Liver (tissue), 9 donors: ENCODE measurements around the gene ARHGAP4. TPM values are rescaled to one million over a fixed set of nuclear protein-coding genes. Genes with fewer than 3 reads are reported as not detected.

Experiments used
- DNase-seq: peaks from one replicate; pipeline ENCODE4 v3.0.0-alpha.2; 2017; ENCODE audit warnings: low spot score
- H3K27ac ChIP-seq, 2 donors: one replicate each; pipeline ENCODE4 v1.7.0; 2013; ENCODE audit warnings: inconsistent platforms in 2 of 2, low read length in 2 of 2, control low read depth in 1 of 2, low read depth in 1 of 2, mild to moderate bottlenecking in 1 of 2
- H3K27me3 ChIP-seq, 4 donors: one replicate each; pipeline versions ENCODE4 v1.6.1 to v1.7.0; 2013; ENCODE audit warnings: low read length in 3 of 4, inconsistent platforms in 1 of 4, mild to moderate bottlenecking in 1 of 4, moderate library complexity in 1 of 4; ENCODE audit not compliant: control insufficient read depth in 4 of 4, insufficient read depth in 4 of 4
- H3K36me3 ChIP-seq, 4 donors: one replicate each; pipeline versions ENCODE4 v1.6.1 to v1.7.0; 2013; ENCODE audit warnings: low read length in 3 of 4, mild to moderate bottlenecking in 3 of 4, low read depth in 1 of 4, moderate library complexity in 1 of 4; ENCODE audit not compliant: control insufficient read depth in 4 of 4, insufficient read depth in 3 of 4
- H3K4me1 ChIP-seq, 4 donors: one replicate each; pipeline versions ENCODE4 v1.6.1 to v1.7.0; 2013; ENCODE audit warnings: low read length in 3 of 4, mild to moderate bottlenecking in 3 of 4, moderate library complexity in 1 of 4; ENCODE audit not compliant: control insufficient read depth in 4 of 4, insufficient read depth in 4 of 4
- H3K4me3 ChIP-seq, 3 donors: one replicate each; pipeline versions ENCODE4 v1.6.1 to v1.7.0; 2013; ENCODE audit warnings: low read length in 3 of 3, control low read depth in 1 of 3, low read depth in 1 of 3, mild to moderate bottlenecking in 1 of 3
- H3K9ac ChIP-seq, 2 donors: one replicate each; pipeline ENCODE4 v1.7.0; 2013; ENCODE audit warnings: low read length in 2 of 2, mild to moderate bottlenecking in 2 of 2, moderate library complexity in 2 of 2, control low read depth in 1 of 2, low read depth in 1 of 2
- H3K9me3 ChIP-seq, 4 donors: one replicate each; pipeline versions ENCODE4 v1.6.1 to v1.7.0; 2013; ENCODE audit warnings: low read length in 3 of 4; ENCODE audit not compliant: control insufficient read depth in 4 of 4
- EGR1 ChIP-seq, 2 donors: IDR thresholded peaks; 2 replicates each; pipeline ENCODE4 v1.6.1; 2016 to 2018; ENCODE audit warnings: antibody characterized with exemption in 2 of 2, low read depth in 2 of 2
- FOXA2 ChIP-seq: IDR thresholded peaks from 2 replicates; pipeline ENCODE4 v1.6.1; 2016; ENCODE audit warnings: antibody characterized with exemption
- GABPA ChIP-seq, 2 donors: IDR thresholded peaks in 1 of 2; conservative IDR thresholded peaks in 1 of 2; 2 replicates each; pipeline ENCODE4 v1.6.1; 2016; ENCODE audit warnings: antibody characterized with exemption in 2 of 2, mild to moderate bottlenecking in 1 of 2, moderate library complexity in 1 of 2
- HNF4A ChIP-seq, 2 donors: conservative IDR thresholded peaks; 2 replicates each; pipeline ENCODE4 v1.6.1; 2016; ENCODE audit warnings: antibody characterized with exemption in 2 of 2, mild to moderate bottlenecking in 2 of 2
- HNF4G ChIP-seq: IDR thresholded peaks from 2 replicates; pipeline ENCODE4 v1.6.1; 2016; ENCODE audit warnings: antibody characterized with exemption
- JUND ChIP-seq, 2 donors: IDR thresholded peaks; 2 replicates each; pipeline ENCODE4 v1.6.1; 2016; ENCODE audit warnings: antibody characterized with exemption in 2 of 2
- NR2F2 ChIP-seq: IDR thresholded peaks from 2 replicates; pipeline ENCODE4 v1.6.1; 2016; ENCODE audit warnings: antibody characterized with exemption
- RXRA ChIP-seq, 2 donors: IDR thresholded peaks; 2 replicates each; pipeline ENCODE4 v1.6.1; 2017 to 2018; ENCODE audit warnings: antibody characterized with exemption in 2 of 2, mild to moderate bottlenecking in 1 of 2
- SP1 ChIP-seq: IDR thresholded peaks from 2 replicates; pipeline ENCODE4 v1.6.1; 2018; ENCODE audit warnings: antibody characterized with exemption, mild to moderate bottlenecking
- TAF1 ChIP-seq: conservative IDR thresholded peaks from 2 replicates; pipeline ENCODE4 v1.6.1; 2016; ENCODE audit warnings: antibody characterized with exemption, mild to moderate bottlenecking
- ZBTB33 ChIP-seq: IDR thresholded peaks from 2 replicates; pipeline ENCODE4 v1.6.1; 2016; ENCODE audit warnings: antibody characterized with exemption
- WGBS: extraction: QIAGEN DNeasy Blood & Tissue Kit; methylation state at CpG from one replicate; pipeline ENCODE4 v1.1.7; 2013; 5-methylcytosine and 5-hydroxymethylcytosine counted together
- polyA plus RNA-seq, 2 donors: library from polyadenylated mRNA; stranded (reverse) in 1 of 2; unstranded in 1 of 2; fragments of 200-250 nt in 1 of 2; fragments of >200 nt in 1 of 2; fragmentation: Nextera tagmentation in 1 of 2; extraction: Ambion mirVana in 1 of 2; gene quantifications; one replicate each; pipeline versions ENCODE4 v1.2.1 to v1.2.3, GENCODE V29; 2013 to 2015
- total RNA-seq, 2 donors: library from RNA; depleted of rRNA; stranded (reverse); fragments of >200 nt; gene quantifications; one replicate each; pipeline ENCODE4 v1.2.3, GENCODE V29; 2014
- TF ChIP-seq, protein P1 (sequence below): IDR thresholded peaks from 2 replicates; pipeline ENCODE4 v1.6.1; 2016; ENCODE audit warnings: antibody characterized with exemption
- TF ChIP-seq, protein P2 (sequence below): IDR thresholded peaks from 2 replicates; pipeline ENCODE4 v1.6.1; 2016; ENCODE audit warnings: antibody characterized with exemption, mild to moderate bottlenecking
- TF ChIP-seq, protein P3 (sequence below): IDR thresholded peaks from 2 replicates; pipeline ENCODE4 v1.6.1; 2016; ENCODE audit warnings: antibody characterized with exemption
- donor health status: healthy.
- donor health status: healthy.
- donor health status: healthy.
- donor health status: healthy.
- donor health status: healthy.

ARHGAP4 gene
- total and polyA plus RNA-seq, 4 donors: 3.3 to 28.1 (median 10.2) TPM

DNA sequence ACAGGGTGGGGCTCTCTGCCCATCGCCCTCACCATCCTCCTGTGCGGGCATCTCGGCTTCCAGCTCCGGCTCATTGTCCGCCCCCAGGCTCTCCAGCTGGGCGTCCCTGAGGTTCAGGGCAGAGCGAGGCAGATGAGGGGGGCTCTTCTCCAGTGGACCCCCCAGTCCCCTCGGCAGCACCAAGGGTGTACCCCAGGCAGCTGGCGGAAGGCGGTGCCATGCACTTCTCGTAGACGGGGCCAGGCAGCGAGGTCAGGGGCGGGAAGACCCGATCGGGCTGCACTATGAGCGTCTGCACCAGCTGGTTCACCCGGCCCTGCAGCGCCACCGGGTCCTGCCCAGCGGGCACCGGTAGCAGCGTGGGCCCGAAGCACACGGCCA is 16.1 kb downstream of the ARHGAP4 start:
- no peaks in the 10 kb centered on the region for H3K9me3 ChIP-seq
- no peaks in the 10 kb centered on the region for H3K4me1 ChIP-seq
- TF ChIP-seq HNF4A (conservative IDR thresholded peaks at IDR 0.05): no peak
- TF ChIP-seq EGR1 (IDR thresholded peaks at IDR 0.05; ENCODE audit: low read depth in 2 of 2): no peak
- TF ChIP-seq HNF4G: no peak
- no peak for TF ChIP-seq FOXA2
- no peak for TF ChIP-seq RXRA (IDR thresholded peaks at IDR 0.05)
- TF ChIP-seq GABPA (IDR thresholded peaks at IDR 0.05 in 1 of 2, conservative IDR thresholded peaks at IDR 0.05 in 1 of 2): no peak
- TF ChIP-seq SP1: no peak
- H3K9ac ChIP-seq: no peak overlapping the region
- no peak overlapping the region for H3K4me3 ChIP-seq
- H3K36me3 ChIP-seq: no peaks in the 10 kb centered on the region
- 96% methylated on average over 25 of the region's 25 CpGs for WGBS
- no peak overlapping the region for H3K27ac ChIP-seq
- DNase-seq: no peak
- H3K27me3 ChIP-seq: no peaks in the 10 kb centered on the region

- no peak overlapping the region for H3K4me3 ChIP-seq
- H3K36me3 ChIP-seq: no peaks in the 10 kb centered on the region
- no peak overlapping the region for H3K9ac ChIP-seq
- 87% methylated on average over 37 of the region's 37 CpGs for WGBS
- H3K4me1 ChIP-seq: peaks cover 0 to 2% (median under 1%) of the 10 kb centered on the region in 4 donors
- TF ChIP-seq GABPA (IDR thresholded peaks at IDR 0.05 in 1 of 2, conservative IDR thresholded peaks at IDR 0.05 in 1 of 2): no peak
- TF ChIP-seq NR2F2: no peak
- TF ChIP-seq, protein P1, sequence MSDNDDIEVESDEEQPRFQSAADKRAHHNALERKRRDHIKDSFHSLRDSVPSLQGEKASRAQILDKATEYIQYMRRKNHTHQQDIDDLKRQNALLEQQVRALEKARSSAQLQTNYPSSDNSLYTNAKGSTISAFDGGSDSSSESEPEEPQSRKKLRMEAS: no peak
- TF ChIP-seq ZBTB33: no peak
- TF ChIP-seq, protein P2, sequence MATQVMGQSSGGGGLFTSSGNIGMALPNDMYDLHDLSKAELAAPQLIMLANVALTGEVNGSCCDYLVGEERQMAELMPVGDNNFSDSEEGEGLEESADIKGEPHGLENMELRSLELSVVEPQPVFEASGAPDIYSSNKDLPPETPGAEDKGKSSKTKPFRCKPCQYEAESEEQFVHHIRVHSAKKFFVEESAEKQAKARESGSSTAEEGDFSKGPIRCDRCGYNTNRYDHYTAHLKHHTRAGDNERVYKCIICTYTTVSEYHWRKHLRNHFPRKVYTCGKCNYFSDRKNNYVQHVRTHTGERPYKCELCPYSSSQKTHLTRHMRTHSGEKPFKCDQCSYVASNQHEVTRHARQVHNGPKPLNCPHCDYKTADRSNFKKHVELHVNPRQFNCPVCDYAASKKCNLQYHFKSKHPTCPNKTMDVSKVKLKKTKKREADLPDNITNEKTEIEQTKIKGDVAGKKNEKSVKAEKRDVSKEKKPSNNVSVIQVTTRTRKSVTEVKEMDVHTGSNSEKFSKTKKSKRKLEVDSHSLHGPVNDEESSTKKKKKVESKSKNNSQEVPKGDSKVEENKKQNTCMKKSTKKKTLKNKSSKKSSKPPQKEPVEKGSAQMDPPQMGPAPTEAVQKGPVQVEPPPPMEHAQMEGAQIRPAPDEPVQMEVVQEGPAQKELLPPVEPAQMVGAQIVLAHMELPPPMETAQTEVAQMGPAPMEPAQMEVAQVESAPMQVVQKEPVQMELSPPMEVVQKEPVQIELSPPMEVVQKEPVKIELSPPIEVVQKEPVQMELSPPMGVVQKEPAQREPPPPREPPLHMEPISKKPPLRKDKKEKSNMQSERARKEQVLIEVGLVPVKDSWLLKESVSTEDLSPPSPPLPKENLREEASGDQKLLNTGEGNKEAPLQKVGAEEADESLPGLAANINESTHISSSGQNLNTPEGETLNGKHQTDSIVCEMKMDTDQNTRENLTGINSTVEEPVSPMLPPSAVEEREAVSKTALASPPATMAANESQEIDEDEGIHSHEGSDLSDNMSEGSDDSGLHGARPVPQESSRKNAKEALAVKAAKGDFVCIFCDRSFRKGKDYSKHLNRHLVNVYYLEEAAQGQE: no peak
- TF ChIP-seq, protein P3, sequence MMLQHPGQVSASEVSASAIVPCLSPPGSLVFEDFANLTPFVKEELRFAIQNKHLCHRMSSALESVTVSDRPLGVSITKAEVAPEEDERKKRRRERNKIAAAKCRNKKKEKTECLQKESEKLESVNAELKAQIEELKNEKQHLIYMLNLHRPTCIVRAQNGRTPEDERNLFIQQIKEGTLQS: no peak
- no peak for TF ChIP-seq TAF1
- TF ChIP-seq JUND (IDR thresholded peaks at IDR 0.05): no peak
- no peak for TF ChIP-seq RXRA (IDR thresholded peaks at IDR 0.05)
- no peak for DNase-seq
- H3K9me3 ChIP-seq: no peaks in the 10 kb centered on the region
- H3K27ac ChIP-seq: no peak overlapping the region
- H3K27me3 ChIP-seq: no peaks in the 10 kb centered on the region
Measured at GRCh38 chrX:153909024-153909979, 16.8 kb downstream of the ARHGAP4 start.
